C1 segment of cervical spinal cord (tissue), 14 donors: ENCODE measurements around the gene WDFY3.

Experiments used
- DNase-seq, 14 donors: peaks; one replicate each; lab custom pipeline; 2025; lab: John Stamatoyannopoulos, UW

The WDFY3 gene, protein sequence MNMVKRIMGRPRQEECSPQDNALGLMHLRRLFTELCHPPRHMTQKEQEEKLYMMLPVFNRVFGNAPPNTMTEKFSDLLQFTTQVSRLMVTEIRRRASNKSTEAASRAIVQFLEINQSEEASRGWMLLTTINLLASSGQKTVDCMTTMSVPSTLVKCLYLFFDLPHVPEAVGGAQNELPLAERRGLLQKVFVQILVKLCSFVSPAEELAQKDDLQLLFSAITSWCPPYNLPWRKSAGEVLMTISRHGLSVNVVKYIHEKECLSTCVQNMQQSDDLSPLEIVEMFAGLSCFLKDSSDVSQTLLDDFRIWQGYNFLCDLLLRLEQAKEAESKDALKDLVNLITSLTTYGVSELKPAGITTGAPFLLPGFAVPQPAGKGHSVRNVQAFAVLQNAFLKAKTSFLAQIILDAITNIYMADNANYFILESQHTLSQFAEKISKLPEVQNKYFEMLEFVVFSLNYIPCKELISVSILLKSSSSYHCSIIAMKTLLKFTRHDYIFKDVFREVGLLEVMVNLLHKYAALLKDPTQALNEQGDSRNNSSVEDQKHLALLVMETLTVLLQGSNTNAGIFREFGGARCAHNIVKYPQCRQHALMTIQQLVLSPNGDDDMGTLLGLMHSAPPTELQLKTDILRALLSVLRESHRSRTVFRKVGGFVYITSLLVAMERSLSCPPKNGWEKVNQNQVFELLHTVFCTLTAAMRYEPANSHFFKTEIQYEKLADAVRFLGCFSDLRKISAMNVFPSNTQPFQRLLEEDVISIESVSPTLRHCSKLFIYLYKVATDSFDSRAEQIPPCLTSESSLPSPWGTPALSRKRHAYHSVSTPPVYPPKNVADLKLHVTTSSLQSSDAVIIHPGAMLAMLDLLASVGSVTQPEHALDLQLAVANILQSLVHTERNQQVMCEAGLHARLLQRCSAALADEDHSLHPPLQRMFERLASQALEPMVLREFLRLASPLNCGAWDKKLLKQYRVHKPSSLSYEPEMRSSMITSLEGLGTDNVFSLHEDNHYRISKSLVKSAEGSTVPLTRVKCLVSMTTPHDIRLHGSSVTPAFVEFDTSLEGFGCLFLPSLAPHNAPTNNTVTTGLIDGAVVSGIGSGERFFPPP (N-terminal part only)

DNA sequence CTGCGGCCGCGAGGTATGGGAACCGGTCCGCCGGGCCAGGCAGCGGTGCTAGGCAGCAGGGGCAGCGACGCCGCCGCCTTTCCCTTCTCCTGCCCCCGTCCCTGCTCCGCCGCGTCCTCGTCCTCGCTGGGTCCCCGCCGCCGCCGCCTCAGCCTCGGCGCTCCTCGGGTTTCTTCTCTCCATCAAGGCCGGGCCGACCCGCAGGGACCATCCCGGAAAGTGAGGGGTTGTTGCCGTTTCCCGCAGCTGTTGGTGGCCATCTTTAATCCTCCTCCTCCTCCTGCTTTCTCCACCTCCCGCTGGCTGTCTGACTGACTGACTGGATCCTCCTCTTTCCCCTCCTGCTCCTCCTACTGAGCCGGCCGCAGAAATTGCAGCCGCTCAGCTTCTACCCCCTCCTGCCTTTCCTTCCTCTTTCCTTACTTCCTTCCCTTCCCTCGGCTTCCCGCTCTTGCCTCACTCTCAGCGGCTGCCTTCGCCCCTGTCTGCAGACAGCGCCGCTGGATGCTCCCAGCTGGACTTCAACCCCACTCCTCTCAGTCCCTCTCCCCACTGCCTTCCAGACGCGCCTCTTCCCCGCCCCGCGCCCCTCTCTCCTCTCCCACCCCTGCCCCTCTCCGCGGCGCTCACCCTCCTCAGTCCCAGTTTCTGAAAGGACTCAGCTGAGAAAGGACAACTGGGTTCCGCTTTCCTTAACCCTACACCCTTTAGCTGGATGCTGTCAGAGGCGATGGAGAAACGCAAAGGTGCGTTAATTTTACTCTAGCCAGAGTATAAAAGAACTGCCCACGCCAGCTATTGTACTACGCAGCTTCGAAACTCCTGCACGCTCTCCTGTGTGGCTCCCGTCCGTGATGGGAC lies at the start of gene WDFY3:
Gene WDFY3, minus strand, starts transcription at position 309 of the 861 bp plus-strand sequence. CDS start 106,099 bp downstream, outside the sequence.
- DNase-seq, result peak; percentile 33 to 90 (median 79)

DNA sequence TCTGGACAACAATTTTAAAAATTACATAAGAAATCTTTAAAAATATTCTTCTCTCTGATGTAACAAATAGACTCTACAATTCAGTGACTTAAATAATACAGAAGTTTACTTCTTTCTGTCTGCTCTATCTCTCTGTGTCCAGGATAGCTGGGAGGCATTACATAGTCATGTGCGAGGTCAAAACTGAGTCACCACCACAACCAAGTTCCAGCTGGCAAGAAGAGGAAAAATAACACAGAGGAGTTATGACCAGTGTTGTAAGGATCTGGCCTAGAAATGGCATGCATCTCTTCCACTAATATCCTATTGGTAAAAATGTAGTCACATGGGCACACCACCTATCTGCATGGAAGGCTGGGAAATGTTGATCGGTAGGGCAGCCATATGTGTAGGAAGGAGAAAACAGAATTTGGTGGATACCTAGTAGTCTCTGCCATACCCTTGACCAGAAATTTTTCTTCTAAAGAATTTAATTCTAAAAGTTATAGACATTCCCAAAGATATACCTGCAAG lies 39.4 kb upstream of the WDFY3 start:
- no peak for DNase-seq

DNA sequence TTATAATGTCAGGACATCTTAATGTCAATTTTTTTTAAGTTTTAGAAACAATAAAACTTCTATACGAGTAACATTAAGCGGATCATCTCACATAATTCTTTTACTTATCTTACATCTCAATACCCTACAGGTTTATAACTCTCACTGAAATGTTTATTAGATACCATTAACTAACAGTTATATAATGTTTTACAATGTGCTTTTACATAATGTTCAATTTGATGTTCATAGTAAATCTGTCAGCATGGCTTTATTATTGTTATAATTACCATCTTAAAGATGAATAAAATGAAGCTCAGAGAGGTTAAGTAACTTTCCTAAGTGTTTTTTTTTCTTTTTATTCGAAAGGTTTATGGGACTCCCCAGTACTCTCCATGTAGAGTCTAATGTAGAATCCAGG lies 33.9 kb upstream of the WDFY3 start:
- no peak for DNase-seq

DNA sequence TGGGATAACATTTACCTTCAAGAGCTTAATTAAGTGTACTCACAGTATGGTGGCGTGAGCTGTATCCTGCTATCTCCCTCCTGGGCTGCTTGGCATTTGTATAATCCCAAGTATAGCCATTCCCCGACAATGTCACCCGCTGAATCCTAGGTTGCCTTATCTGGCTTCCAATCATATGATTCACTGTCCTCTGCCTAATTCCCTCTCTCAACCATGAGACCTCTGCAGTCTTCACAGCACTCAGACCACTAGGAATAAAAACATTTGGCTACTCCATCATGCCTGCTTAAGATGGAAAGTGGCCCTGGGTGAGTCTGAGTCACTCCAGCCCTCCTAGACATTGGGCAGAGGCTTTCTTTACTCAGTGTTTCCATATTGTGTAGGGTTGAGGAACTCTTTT lies 28.9 kb upstream of the WDFY3 start:
- DNase-seq, result no peak

DNA sequence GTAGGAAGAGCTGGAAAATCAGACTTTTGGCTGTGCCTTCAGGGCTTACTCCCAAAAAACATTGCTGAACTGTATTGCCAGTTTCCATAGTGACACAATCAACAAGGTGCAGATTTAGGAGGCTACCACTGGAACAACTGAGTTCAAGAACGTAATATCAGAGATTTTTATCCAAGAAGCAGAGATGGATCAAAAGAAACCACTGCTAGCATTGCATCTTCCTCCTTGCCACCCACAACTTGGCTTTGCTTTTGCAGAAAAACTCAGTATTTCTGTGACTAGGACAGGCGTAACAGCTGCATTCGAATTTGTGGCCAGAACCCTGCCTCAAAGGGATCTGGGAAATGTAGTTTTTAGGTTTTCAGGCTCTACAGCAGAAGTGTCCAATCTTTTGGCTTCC lies 27.8 kb upstream of the WDFY3 start:
- DNase-seq, result no peak

DNA sequence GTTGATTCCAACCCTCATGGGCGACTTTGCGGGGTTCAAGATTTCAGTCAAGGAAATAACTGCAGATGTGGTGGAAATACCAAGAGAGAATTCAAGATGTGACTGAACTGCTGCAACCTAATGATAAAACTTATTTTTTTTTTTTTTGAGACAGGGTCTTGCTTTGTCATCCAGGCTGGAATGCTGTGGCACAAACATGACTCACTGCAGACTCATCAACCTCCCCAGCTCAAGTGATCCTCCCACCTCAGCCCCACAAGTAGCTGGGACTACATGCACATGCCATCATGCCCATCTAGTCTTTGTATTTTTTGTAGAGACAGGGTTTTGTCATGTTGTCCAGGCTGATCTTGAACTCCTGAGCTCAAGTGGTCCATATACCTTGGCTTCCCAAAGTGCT lies 19.5 kb upstream of the WDFY3 start:
- no peak for DNase-seq

DNA sequence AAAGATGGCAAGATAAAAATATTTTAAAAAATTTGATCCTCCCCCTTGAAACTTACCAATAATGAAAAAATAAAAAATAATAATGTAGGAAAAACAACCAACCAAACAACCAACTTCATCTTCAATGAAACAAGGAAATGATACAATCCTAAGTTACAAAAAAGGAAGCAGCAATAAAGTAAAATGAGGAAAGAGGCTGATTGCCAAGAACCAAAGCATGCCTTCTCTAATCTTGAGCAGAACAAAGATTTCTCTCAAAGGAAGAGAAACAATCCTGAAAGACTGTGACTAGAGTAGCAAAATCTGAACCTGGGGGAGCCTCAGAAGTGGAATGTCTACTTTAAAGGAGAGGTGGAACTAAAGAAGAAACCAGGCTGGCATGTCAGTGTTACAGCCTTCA lies 10.9 kb upstream of the WDFY3 start:
- no peak for DNase-seq

DNA sequence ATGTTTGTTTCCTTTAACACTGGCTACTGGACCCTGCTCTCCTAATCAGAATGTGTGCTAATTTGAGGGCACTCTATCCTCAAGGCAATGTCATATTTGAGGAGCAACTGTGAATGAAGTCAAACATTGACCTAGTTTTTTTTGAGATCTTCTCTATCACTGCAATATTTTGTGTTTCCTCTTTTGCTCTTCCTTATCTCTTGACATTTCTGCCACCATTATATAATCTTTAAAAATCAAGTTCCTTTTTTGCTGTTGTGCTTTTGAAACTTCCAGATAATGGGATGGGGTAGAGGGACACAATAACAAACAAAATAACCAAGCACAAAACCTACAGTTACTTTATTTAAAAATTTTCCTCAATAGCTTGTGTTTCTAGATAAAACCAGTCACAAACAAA lies 7.4 kb upstream of the WDFY3 start:
- DNase-seq, result no peak

DNA sequence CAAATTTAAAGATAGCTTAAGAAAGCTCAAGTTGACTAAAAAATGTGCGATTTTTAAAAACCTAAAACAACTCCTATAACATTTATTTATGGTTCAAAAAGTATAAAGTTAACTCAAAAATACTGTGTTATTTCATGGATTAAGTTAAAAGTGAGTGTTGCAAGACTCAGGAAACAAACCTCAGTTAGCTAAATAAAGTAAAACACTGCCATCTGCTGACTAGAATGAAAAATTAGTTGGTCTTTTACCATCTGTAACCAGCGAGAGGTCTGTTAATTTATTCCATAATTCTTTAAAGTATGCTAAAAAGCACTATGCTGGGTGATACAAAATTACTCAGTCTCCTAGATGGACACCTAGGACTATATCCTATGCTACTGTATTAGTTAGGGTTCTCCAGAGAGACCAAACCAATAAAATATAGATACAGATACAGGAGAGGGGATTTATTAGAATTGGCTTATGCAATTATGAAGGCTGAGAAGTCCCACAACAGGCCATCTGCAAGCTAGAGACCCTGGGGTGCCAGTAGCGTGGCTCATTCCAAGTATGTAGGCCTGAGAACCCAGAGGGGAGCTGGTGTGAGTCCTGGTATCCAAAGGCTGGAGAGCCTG lies 4.9 kb upstream of the WDFY3 start:
- peak in 1 of 14 donors; percentile 48 for DNase-seq

DNA sequence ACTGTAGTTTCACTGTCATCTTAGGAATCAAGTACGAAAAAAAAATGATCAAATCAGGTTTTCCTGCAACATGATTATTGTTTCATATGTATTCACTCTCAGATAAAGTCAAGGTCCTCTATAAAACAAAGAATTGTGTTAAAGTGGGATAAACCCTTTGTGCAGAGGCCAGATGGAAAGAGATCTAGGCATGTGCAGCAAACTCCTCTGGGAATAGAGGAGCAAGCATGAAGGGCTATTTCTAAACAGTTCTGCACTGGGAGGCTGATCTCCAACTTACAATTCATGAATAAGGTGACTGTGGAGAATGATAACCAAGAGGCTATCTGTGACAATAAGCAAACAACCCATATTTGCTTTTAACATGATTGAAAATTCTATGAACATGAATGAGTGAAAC lies 2.4 kb upstream of the WDFY3 start:
- DNase-seq, result no peak

DNA sequence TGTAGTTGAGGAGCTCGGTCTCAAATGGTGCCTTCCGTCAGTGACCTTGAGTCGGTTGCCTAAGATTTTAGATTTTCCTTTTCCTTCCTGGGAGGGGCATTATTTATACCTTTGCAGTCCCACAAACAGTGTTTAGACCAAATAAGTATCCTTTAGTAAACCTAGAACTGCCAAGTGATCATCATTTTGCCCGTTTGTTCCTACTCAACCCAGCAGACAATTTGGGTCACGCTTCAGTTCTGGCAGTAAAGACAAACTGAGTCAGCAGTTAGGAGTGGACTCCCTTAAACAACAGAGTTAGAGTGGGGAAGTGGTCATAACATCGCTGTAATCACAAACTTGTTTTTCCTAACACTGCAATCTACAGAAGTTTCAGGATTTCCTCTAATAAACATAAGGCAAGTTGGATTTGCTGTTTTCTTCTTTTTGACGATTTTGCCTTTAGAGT lies 777 bp upstream of the WDFY3 start:
- peak in 6 of 14 donors; percentile 32 to 67 (median 47) for DNase-seq

DNA sequence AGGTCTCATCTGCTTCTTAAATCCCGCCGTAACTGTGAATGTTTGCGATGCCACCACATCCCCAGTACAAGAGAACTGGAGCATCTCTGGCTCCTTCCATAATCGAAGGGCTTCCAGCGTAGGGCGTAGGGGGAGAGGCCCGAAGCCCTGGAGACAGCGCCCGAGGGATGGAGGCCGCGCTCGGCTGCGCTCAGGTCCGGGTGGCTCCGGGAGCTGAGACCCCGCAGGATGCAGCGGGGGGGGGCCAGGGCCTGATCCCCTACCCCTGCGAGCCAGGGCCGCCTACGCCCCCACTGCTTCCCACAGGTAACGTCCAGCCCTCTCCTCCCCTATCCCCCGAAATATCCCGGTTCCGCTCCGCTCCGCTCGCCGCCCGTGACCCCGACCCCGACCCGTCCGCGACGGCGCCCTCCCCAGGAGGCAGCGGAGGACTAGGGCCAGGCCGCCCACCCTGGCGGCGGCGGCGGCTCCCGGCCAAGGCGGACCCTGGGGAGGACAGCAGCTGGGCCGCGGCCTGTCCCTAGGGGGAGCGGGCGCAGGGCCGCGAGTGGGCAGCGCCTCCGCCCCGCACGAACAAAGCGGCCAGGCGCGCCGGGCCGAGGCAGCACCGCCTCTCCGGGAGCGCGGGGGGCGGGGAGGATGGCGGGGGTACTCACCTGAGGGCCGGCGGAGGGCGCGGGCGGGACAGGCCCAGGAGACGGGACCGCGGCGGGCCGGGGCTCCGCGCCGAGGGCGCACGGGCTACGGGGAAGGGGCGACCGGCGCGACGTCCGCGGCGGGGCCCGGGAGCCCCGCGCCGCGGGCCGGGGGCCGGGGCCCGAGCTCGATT lies 723 bp downstream of the WDFY3 start:
- DNase-seq, result peak in 12 of 14 donors; percentile 5 to 77 (median 51)

DNA sequence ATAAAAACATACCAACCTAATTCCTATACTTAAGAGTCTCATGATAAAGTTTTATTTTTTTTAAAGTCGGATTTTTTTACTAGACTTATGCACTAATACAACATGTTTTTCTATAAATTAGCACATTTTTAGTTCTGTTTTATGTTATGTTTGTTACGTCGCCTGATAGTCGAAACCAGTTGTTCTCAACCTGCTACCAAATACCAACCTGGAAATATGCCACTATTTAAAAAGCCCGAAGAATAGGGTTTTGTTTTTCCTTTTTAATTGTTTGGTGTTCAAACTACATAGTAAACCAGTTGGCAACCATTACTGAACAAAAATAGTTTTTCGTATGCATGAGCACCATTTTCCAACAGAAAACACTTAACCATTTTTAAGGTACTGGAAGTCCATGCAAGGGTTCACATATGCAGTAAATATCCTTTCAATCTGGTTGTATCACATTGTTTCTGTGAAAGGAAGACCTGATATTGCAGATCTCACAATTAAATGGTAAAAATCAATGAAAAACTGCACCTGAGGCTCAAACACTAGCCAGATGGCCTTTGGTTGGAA lies 1.4 kb downstream of the WDFY3 start:
- DNase-seq, result no peak

DNA sequence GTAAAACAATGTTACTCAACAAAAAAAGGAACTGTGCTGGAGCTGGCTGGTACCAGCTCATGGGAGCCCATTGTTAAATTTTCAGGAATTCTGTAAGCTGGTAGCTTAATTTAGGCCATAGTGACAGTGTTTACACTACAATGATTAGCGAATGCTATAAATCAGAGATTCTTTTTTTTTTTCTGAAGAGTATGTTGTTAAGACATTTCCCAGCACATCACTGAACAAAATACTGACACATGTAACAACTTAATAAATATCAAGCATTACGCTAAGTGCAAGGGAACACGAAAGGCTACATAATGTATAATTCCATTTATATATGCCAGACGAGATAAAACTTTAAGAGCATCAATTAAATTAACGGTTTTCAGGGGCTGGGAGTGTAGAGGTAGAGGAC lies 4.4 kb downstream of the WDFY3 start:
- DNase-seq, result no peak

DNA sequence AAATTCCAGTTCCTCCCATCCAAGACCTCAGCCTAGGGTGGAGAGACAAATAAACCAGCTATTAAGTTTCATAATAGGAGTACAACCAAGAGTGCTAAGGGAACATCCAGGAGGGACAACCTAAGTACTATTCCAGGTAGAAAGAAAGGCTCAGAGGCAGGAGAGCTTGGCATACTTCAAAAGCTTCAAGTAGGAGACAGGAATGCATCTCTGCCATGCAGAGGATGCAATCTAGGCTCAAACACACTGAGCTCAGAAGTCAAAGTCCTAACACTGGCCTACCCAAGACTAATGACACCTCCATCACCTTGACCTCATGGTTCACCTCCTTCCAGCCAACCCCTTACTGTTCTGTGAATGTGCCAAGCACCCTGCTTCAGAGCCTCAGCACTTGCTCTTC lies 8.1 kb downstream of the WDFY3 start:
- DNase-seq, result no peak

DNA sequence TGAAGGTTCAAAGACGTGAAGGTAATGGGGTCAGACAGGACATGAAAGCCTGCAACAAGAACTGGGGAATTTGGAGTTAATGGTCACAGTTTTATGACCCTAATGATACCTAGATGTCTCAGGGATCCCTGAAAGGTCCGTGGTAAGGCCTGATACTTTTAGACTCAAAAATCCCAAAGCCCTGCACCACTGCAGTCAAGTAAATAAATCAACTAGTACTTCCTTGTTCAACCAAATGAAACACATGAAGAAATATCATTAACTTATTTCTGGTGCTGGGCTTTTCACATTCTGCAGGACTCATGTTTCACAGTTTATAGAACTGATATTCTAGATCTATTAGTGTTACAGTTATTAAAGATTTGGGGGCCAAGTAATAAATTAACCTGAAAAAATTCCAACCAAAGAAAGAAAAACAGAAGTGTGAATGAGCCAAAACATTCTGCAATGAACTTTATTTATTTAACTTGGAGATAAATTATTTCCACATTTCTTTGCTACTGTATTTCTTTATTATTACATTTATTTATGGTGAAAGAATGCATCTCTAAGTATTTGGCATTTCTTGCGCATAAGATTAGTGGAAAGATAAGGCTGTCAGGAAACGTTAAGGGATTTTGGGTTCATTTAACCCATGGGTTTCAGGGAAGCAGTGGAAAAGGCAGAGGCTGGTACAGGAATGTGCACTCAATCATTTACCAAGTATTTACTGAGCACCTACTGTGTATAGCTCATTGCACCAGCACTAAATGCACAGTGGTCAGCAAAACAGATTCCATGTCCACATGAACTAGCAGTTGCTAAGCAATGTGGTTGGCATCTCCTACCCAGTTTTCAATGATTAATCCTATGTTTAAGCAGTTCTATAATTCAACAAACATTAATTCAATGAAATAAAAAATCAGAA lies 8.7 kb downstream of the WDFY3 start:
- DNase-seq, result no peak

DNA sequence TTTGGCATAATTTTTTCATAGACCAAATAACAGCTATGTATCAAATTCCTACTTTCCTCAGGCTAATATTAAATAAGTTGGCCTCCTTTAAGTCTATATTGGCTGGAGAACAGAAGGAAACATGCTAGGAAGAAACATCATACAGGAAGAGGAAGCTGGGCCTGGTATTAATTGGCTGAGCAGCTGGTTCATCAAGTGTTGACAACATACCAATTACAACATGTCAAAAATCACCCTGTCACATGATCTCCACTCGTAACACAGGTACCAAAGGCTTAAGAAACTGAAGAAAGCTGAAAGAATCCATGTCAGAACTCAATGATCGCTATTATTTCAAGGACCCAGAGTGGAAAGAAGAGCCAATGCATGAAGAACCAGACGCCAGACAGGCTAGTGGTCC lies 10.5 kb downstream of the WDFY3 start:
- DNase-seq, result no peak

DNA sequence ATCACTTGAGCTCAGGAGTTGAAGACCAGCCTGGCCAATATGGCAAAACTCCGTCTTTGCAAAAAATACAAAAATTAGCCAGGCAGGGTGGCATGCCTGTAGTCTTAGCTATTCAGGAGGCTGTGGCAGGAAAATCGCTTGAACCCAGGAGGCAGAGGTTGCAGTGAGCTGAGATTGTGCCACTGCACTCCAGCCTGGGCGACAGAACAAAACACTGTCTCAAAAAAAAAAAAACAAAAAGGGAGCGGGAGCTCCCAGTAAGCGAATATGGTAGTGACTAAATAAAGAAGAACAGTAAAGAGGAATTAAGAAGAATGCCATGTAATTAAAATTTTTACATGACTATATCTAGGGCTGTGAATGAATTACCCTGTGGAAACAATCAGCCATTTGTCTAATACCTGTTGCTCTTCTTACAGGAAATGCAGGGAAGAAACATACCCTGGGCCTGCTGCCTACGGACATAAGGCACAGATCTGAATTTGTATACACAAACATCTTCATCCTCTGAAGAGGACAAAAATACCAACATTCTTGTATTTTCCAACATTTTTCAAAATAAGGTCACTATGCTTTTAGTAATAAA lies 11.4 kb downstream of the WDFY3 start:
- DNase-seq, result no peak
